Left forelimb (tissue), 1 donor: ENCODE results near the gene ABHD14A.
"Not testable (repeated sequence)": the region's sequence is repeated elsewhere in the genome, so short reads cannot be mapped to it uniquely, and the experiment has no call there.

Source experiments
- DNase-seq: peaks from one replicate; pipeline ENCODE4 v3.0.0-alpha.2; 2018; ENCODE audit warnings: low spot score

ABHD14A gene

DNA sequence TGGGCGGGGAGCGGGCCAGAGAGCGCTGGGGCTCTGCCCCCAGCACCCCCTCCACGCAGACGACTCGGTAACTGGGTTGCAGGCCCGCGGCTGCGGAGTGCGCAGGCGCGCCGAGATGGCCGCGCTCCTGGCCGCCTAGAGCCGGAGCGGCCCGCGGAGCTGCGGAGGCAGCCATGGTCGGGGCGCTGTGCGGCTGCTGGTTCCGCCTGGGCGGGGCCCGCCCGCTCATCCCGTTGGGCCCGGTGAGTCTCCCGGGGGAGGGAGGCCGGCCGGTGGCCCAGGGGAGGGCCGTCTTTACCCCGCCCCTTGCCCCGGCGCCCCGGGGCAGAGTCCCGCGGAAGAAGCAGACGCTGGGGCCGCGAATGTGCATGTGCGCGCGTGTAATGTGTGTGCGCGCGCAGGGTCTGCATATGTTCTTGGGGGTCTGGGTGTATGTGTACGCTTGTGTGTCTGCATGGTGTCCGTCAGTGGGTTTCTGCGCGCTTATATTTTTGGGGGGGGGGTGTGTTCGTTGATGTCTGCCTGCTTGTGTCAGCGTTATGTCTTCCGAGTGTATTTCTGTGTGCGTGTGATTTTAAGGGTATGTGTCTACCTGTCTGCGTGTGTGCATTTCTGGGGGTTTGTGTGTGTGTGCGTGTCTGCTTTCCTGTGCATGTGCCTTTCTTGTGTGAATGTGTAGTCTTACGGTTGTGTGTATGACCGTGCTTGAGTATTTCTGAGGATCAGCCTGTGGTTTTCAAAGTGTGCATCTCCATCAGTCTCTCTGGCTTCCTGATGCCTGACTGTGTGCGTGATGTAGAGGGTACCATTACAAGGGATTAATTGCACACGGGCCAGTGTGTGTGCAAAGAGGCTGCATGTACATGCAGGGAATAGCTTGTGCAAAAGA, at the start of gene ABHD14A:
ABHD14A (plus strand) TSS at position 102 of the 889 bp plus-strand sequence; CDS start at position 174, 72 bp downstream.
- DNase-seq: peak; percentile 83

DNA sequence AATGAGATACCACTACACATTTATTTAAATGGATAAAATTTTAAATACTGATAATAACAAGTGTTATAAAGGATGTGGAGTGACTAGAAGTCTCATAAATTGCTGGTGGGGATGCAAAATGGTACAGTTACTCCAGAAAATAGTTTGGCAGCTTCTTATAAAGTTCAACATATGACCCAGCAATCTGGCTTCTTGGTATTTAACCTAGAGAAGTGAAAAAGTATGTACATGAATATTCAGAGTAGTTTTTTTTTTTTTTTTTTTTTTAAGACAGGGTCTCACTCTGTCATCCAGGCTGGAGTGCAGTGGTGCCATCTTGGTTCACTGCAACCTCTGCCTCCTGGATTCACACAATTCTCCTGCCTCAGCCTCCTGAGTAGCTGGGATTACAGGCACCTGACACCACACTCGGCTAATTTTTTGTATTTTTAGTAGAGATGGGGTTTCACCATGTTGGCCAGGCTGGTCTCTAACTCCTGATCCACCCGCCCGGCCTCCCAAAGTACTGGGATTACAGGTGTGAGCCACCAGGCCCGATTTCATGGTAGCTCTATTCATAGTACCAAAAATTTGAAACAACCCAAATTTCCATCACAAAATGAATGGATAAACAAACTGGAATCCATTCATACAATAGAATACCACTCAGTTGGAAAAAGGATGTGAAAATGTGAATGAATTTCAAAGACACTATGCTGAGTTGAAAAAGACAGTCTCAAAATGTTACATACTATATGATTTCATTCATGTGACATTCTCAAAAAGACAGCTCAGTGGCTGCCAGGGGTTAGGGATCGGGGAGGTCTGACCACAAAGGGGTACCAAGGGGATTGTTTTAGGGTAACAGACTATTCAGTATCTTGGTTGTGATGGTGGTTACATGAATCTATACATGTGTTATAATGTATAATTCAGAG, 47.5 kb upstream of the ABHD14A start:
- DNase-seq: no peak

DNA sequence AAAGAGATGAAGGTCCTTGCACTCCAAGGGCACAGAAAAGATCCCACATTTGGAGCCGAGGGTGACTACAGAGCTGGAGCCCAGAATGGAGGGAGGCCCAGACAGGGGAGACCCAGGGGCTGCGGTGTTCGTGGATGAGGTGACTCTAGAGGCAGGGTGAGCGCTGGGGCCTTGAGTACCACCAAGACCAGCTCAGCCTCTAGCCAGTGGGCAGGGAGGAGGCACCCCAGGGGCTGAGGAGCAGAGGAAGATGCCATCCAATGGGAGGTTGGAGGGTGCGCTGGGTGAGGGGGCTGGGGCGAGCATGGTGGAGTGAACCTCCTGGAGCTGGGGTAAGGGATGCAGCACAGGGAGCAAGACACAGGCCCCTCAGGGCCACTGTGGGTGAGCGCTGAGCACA, 46.4 kb upstream of the ABHD14A start:
- no peak for DNase-seq

- DNase-seq: not testable (repeated sequence)
These were observed 45.9 kb upstream of the ABHD14A start for GRCh38 chr3:51928981-51929380.

- DNase-seq: no peak
These were observed 45.4 kb upstream of the ABHD14A start for GRCh38 chr3:51929420-51930003.

DNA sequence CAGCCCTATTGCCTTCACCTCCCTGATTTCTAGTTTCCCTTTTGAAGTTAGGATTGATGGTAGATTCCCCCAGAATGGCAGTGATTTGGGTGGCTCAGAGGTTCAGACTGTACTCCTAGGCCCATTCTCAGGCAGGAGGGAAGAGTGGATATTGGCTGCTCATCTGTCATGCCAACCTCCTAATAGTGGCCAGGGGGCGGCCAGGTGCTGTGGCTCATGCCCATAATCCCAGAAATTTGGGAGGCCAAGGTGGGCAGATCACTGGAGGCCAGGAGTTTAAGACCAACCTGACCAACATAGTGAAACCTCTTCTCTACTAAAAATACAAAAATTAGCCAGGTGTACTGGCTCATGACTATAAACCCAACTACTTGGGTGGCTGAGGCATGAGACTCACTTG, 44.4 kb upstream of the ABHD14A start:
- DNase-seq: no peak

- DNase-seq: no peak
These were observed 43.1 kb upstream of the ABHD14A start for GRCh38 chr3:51931756-51932155.

- no peak for DNase-seq
These were observed 42.1 kb upstream of the ABHD14A start for GRCh38 chr3:51932471-51933370.

DNA sequence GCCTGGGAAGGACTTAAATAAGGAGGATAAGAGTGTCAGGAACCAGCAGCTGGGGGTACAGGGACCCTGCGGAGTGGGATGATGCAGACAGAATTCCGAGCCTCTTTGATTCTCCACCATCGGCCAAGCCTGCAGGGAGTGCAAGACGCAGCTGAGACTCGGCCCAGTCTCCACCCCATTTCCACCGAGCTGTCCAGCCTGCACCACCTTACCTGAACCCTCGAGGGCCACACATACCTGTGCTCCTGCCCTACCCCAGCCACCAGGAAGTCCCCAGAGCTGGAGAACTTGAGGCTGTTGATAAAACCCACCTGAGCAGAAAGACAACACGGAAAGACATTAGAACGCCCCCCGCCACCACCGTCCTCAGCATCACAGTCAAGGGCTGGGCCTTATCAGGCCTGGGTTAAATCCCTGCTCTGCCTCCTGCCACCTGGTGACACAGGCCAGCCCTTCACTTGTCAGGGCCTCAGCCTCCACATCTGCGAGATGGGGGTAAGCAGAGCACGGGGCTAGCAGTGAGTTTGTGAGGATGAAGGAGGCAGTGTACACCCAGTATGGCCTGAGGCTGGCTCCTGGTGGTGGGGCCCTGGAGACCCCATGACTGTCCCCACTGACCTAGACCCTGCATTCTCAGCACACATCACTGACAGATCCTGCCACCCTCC, 41.3 kb upstream of the ABHD14A start:
- no peak for DNase-seq

DNA sequence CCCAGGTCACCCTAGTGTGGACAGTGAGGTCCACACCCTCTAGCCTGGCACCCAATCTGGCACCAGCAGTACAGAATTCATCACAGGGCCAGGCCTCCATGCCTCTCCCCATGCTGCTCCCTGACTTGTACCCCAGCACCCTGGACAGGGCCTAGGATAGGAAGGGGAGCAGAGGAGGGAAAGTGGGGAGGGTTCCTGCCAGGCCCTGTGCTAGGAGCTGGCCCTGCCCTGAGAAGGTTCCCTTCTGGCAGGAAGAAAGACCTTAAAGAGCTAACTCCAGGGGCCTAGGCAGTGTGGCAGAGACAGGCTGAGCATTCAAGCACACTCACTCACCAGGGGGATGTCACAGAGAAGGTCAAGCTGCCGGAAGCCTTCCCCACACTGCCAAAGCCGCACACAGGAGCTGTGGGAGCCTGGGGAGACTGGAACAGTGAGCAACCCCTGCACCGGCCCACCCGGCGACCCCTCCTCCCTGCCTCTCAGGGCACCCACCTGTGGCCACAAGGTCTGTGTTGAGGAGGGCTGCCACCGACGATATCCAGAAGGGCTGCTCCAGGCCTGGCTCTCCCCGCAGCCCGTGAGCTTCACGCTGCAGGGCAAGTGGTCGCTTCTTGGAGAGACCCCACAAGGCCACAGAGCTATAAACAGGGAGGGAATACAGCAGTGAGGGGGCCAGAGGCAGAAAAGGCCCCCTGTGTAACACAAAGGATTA, 40.6 kb upstream of the ABHD14A start:
- DNase-seq: no peak

DNA sequence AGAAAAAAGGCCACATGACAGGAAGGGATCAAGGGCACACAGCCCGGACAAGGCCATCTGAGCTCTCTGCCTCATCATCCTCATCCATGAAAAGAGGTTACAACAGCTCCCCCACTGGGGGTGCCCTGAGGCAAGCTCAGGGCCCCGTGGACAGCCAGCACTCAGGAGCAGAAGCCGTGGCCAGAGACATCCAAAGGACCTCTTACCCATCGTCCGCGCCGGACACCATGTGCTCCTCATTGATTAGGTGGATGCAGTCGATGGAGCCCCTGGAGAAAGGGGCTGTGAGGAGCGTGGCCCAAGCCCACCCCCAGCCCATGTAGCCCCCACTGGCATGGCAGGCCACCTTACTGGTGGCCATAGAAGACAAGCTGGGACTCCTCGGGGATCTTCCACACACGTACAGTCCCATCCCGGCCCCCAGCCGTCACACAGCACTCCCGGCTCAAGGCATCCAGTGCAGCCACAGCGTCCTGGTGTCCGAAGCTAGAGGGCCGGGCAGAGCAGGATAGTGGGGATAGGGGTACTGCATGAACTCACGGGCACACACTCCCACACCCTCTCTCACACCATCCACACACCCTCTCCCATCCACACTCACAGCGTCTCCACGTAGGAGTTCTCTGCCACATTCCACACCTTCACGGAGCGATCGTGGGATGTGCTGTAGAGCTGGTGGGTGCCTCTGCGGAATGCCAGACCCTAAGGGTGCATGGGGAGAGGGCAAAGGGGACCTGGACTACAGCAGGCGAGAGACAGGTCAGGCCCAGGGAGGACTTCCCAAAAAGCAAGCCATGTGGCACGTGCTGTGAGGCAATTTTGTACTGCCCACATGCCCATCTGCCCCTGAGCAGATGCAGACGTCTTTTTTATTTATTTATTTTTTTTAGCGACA, 39.6 kb upstream of the ABHD14A start:
- DNase-seq: no peak

DNA sequence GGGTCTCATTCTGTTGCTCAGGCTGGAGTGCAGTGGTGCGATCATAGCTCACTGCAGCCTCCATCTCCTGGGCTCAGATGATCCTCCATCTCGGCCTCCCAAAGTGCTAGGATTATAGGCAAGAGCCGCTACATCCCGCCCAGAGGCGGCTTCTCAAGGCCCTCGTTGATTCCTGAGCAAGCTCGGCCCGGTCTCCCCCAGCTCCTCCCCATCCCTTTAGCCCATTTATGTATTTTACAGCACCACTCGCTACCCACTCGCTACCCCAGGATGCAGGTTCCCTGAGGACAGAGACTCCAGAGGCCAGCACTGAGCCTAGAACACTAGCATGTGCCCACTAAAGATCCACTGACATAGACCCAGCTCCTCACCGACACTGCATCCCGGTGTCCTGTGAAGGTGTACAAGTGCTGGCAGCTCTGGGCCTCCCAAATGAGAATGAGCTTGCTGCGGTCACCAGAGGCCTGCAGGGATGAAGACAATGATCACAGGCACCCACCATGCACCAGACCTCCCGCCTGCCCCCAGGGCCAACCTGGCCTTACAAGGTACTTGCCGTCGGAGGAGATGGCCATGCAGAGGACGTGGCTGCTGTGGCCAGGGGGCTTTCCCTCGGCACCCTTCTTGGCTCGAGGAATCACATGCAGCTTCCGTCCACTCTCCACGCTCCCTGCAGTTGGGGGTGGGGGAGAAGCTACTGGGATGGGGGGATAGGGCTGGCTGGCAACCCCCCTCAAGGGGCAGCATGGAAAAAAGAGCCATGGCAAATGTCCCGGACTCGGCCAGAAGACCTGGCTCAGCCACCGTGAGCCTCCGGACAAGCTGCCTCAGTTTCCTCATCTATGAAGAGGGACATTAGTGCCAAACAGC, 38.7 kb upstream of the ABHD14A start:
- no peak for DNase-seq

- no peak for DNase-seq
These were observed 37.9 kb upstream of the ABHD14A start for GRCh38 chr3:51937014-51937413.

DNA sequence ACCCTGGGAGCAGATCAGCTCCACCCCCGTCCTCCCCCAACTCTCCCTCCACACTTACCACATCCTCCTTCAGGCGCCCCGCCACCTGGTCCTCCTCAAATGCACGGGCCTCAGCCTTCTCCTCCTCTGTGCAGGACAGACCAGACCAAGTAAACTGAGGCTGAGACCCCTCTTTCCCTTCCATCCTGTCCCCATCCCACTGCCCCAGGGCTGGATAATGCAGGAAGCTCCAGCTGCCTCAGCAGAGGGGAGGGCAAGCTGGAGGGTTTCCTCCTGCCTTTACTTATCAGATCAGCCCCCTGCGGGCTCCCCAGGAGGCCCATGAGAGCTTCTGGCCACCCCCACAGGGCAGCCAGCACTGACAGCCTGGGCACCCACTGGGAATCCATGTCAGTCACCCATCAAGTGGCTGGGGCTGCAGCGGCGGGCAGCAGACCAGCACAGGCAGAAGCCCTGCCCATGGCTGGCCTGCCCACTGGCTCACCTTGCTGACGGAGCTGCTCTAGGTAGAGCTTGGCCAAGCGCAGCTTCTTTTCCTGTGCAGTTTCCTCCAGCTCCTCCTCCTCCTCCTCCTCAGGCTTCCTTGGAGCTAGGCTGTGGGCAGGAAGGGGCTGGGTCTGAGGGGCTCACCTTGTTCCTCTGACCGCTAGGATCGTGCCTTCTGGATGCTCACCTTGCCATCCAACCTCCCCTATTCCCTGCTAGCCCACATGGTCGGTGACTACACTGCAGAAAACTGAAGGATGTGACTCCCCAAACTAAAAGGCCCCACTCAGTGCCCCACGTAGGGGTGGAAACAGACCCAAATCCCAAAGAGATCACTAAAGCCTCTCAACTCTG, 37.0 kb upstream of the ABHD14A start:
- no peak for DNase-seq

GRCh38 chr3:51938780-51939425, 36.0 kb upstream of the ABHD14A start:
- no peak for DNase-seq

GRCh38 chr3:51940648-51941462, 34.0 kb upstream of the ABHD14A start:
- no peak for DNase-seq
